HEK293T (cell line): ENCODE results near the gene EFCAB10.
"Not testable (repeated sequence)": the region's sequence is repeated elsewhere in the genome, so short reads cannot be mapped to it uniquely, and the experiment has no call there.

Source experiments
- CTCF ChIA-PET: fragments of 350-600 bp; formaldehyde crosslinking; extraction: SDS; loops from one replicate; lab custom pipeline; 2021; ENCODE audit warnings: antibody characterized with exemption, inconsistent platforms; lab: Yijun Ruan, JAX
- POLR2A ChIA-PET: fragments of 350-600 bp; formaldehyde crosslinking; extraction: SDS; loops from one replicate; lab custom pipeline; 2020; ENCODE audit warnings: antibody characterized with exemption, inconsistent platforms; lab: Yijun Ruan, JAX
- DNase-seq: peaks from one replicate; pipeline ENCODE4 v3.0.0; 2012; ENCODE audit warnings: mixed read lengths; ENCODE audit errors: extremely low spot score
- ARNT ChIP-seq: fragments of 450-650 bp; IDR thresholded peaks from 2 replicates; pipeline ENCODE4 v1.6.1; 2017; ENCODE audit warnings: mild to moderate bottlenecking
- BHLHE40 ChIP-seq: fragments of 450-650 bp; IDR thresholded peaks from 2 replicates; pipeline ENCODE4 v1.6.1; 2016; ENCODE audit warnings: mild to moderate bottlenecking, moderate library complexity, borderline replicate concordance
- CTBP1 ChIP-seq: fragments of 450-650 bp; IDR thresholded peaks from 2 replicates; pipeline ENCODE4 v1.6.1; 2016; ENCODE audit warnings: borderline replicate concordance
- ELF4 ChIP-seq: fragments of 450-650 bp; IDR thresholded peaks from 2 replicates; pipeline ENCODE4 v1.6.1; 2017; ENCODE audit warnings: antibody characterized with exemption
- FOXA1 ChIP-seq: fragments of 450-650 bp; IDR thresholded peaks from 2 replicates; pipeline ENCODE4 v1.6.1; 2016; ENCODE audit warnings: mild to moderate bottlenecking
- FOXK2 ChIP-seq: fragments of 450-650 bp; IDR thresholded peaks from 2 replicates; pipeline ENCODE4 v1.6.1; 2016; ENCODE audit warnings: mild to moderate bottlenecking
- FOXM1 ChIP-seq: fragments of 450-650 bp; IDR thresholded peaks from 2 replicates; pipeline ENCODE4 v1.6.1; 2017; ENCODE audit warnings: mild to moderate bottlenecking, borderline replicate concordance
- HDGF ChIP-seq: fragments of 450-650 bp; IDR thresholded peaks from 2 replicates; pipeline ENCODE4 v1.6.1; 2017; ENCODE audit warnings: antibody characterized with exemption, borderline replicate concordance
- L3MBTL2 ChIP-seq: fragments of 450-650 bp; conservative IDR thresholded peaks from 2 replicates; pipeline ENCODE4 v1.6.1; 2016; ENCODE audit warnings: mild to moderate bottlenecking
- LEF1 ChIP-seq: fragments of 450-650 bp; IDR thresholded peaks from 2 replicates; pipeline ENCODE4 v1.6.1; 2017; ENCODE audit warnings: mild to moderate bottlenecking, borderline replicate concordance
- NFRKB ChIP-seq: fragments of 450-650 bp; IDR thresholded peaks from 2 replicates; pipeline ENCODE4 v1.6.1; 2016; ENCODE audit warnings: mild to moderate bottlenecking, moderate library complexity
- PKNOX1 ChIP-seq: fragments of 450-650 bp; IDR thresholded peaks from 2 replicates; pipeline ENCODE4 v1.6.1; 2016
- SP1 ChIP-seq: fragments of 450-650 bp; IDR thresholded peaks from 2 replicates; pipeline ENCODE4 v1.6.1; 2017
- SUZ12 ChIP-seq: fragments of 450-650 bp; IDR thresholded peaks from 2 replicates; pipeline ENCODE4 v1.6.1; 2016; ENCODE audit warnings: mild to moderate bottlenecking
- TARDBP ChIP-seq: fragments of 450-650 bp; IDR thresholded peaks from 2 replicates; pipeline ENCODE4 v1.6.1; 2016
- ZNF384 ChIP-seq: fragments of 450-650 bp; IDR thresholded peaks from 2 replicates; pipeline ENCODE4 v1.6.1; 2016

EFCAB10 gene

DNA sequence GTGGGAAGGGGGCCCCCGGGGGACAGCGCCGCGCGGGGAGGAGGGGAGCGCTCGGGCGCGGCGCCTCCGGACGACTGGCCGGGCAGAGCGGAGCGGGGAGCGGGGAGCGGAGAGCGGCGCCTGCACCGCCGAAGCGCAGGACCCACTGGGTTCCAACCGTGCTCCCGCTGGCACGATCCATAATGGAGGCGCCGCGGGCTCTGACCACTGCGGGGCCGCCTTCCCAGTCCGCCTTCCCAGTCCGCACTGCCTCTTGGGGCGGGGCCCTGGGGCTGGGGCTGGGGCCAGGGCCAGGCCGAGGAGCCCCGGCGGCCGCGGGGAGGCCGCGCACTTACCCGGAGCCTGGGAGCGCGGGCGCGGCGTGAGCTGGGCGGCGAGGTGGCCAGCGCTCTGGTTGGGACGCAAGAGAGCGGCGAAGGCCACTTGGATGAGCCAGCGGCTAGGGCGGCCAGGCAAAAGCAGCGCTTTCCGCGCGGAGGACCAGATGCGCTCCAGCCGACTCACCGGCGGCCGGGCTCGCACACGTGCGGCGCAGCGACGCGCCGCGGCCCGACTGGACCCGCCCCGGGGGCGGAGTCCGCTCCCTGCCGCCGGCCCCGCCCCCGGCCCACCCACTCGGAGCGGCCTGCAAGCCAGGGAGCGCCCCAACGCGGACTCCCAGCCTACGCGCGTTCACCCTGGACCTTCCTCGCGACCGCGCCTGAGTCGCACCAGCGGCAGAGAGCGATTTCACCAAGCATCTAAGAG, 59.4 kb downstream of the EFCAB10 start, which contains the start of gene PUS7:
PUS7 (minus strand) TSS at position 555 of the 747 bp plus-strand sequence. CDS start 13,759 bp downstream, outside the sequence.
- TF ChIP-seq BHLHE40 (no peak), FOXK2 (no peak), HDGF (no peak), TARDBP (no peak), ZNF384 (no peak), SUZ12 (no peak), PKNOX1 (no peak), FOXA1 (no peak)
- CTCF ChIA-PET, result interaction anchor here (1.0 kb wide), 1 partner anchor 10 kb away, joined by 3 read pairs; the partner anchor contains the start of gene RINT1
- peak; percentile 94 for DNase-seq
- POLR2A ChIA-PET, result interaction anchor here (1.3 to 3.5 kb wide), 2 partner anchors 9 to 10 kb away, joined by 3 to 16 read pairs; partner anchors contain the start of gene RINT1

DNA sequence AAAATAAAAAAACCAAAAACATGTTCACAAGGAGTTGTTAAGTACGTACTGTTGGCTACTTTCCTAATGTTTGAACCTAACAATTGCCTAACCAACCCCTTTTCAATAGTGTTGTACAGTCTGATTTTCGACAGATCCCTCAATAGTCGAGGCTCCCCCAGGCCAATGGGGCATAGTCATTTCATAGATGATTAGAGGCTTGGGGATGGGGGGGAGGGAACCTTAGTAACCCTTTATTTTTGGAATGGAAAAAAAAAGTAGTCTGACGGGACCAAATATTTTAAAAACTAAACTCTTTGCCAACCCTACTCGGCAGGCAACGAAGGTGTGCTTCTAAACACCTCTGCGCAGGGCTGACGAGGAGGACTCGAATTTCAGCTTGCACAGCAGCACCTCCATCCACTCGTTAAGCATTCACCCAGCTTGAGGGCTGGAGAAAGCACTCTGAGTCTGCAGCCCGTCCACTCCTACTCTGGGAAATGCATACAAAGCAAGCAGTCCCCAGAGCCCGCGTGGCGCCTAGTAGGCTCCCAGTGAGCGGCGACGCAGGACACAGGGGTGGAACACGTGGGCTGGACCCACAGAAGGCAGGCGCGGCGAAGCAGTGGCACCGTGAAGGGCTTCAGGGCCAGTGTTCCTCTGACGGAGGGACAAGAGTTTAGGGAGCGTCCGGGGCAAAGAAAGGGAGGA, 60.1 kb downstream of the EFCAB10 start:
- CTCF ChIA-PET, result interaction anchor here (1.0 kb wide), 1 partner anchor 11 kb away, joined by 3 read pairs; the partner anchor contains the start of gene RINT1
- peak; percentile 52 for DNase-seq
- POLR2A ChIA-PET, result interaction anchor here (0.6 to 3.5 kb wide), 3 partner anchors 8 to 10 kb away, joined by 3 to 16 read pairs (median 4); partner anchors contain the start of gene RINT1
- no peak for TF ChIP-seq HDGF
- TF ChIP-seq L3MBTL2, result peak; percentile 93

DNA sequence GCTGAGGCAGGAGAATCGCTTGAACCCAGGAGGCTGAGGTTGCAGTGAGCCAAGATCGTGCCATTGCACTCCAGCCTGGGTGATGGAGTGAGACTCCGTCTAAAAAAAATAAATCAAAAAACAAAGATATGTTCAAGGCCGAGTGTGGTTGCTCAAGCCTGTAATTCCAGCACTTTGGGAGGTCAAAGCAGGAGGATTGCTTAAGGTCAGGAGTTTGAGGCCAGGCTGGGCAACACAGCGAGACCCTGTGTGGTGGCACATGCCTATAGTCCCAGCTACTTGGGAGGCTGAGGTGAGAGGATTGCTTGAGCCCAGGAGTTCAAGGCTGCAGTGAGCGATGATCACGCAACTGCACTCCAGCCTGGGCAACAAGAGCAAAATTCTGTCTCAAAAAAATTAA, 60.7 kb downstream of the EFCAB10 start:
- POLR2A ChIA-PET, result interaction anchor here (0.6 to 3.5 kb wide), 3 partner anchors 7 to 11 kb away, joined by 3 to 16 read pairs (median 4); partner anchors contain the start of gene RINT1
- not testable (repeated sequence) for DNase-seq
- CTCF ChIA-PET, result interaction anchor here (1.0 kb wide), 1 partner anchor 11 kb away, joined by 3 read pairs; the partner anchor contains the start of gene RINT1

DNA sequence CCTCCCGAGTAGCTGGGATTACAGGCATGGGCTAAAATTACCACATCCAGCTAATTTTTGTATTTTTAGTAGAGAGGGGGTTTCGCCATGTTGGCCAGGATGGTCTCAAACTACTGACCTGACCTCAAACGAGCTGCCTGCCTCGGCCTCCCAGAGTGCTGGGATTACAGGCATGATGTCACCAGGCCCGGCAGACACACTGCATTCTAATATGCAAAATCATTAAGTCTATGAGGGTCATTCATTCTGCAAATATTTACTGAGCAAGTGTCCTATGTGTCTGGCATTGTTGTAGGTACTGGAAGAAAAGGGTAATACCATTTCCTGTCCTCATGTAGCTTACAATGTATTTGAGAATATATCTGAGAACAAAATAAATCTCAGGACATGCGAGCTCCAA, 61.9 kb downstream of the EFCAB10 start:
- ChIA-PET CTCF (interaction anchor here (0.6 to 2.0 kb wide), 2 partner anchors 12 to 27 kb away, joined by 3 to 7 read pairs; partner anchors contain the start of gene RINT1), POLR2A (interaction anchor here (3.5 kb wide), 1 partner anchor 12 kb away, joined by 16 read pairs; the partner anchor contains the start of gene RINT1)
- no peak for TF ChIP-seq L3MBTL2
- no peak for TF ChIP-seq FOXK2
- no peak for TF ChIP-seq CTBP1
- no peak for TF ChIP-seq HDGF
- no peak for TF ChIP-seq FOXM1
- no peak for TF ChIP-seq NFRKB
- TF ChIP-seq SP1, result no peak
- no peak for TF ChIP-seq TARDBP
- no peak for TF ChIP-seq PKNOX1
- no peak for TF ChIP-seq SUZ12
- no peak for TF ChIP-seq ARNT
- no peak for TF ChIP-seq ZNF384
- TF ChIP-seq ELF4, result no peak
- TF ChIP-seq FOXA1, result no peak
- no peak for TF ChIP-seq BHLHE40
- TF ChIP-seq LEF1, result no peak
- DNase-seq, result no peak

- POLR2A ChIA-PET, CTCF ChIA-PET: not testable (repeated sequence)
Measured at GRCh38 chr7:105515610-105516009, 65.7 kb downstream of the EFCAB10 start.

More at GRCh38 chr7:105515610-105516009, 65.7 kb downstream of the EFCAB10 start:
- DNase-seq, result not testable (repeated sequence)
